GM19099 (cell line): ENCODE results near the gene DNASE1L2.

ENCODE experiments used
- POLR2A ChIP-seq: IDR thresholded peaks from 3 replicates; pipeline ENCODE4 v1.6.1; 2011; ENCODE audit warnings: low read depth; ENCODE audit not compliant: insufficient read length; ENCODE audit errors: extremely low read depth

DNASE1L2 gene

DNA sequence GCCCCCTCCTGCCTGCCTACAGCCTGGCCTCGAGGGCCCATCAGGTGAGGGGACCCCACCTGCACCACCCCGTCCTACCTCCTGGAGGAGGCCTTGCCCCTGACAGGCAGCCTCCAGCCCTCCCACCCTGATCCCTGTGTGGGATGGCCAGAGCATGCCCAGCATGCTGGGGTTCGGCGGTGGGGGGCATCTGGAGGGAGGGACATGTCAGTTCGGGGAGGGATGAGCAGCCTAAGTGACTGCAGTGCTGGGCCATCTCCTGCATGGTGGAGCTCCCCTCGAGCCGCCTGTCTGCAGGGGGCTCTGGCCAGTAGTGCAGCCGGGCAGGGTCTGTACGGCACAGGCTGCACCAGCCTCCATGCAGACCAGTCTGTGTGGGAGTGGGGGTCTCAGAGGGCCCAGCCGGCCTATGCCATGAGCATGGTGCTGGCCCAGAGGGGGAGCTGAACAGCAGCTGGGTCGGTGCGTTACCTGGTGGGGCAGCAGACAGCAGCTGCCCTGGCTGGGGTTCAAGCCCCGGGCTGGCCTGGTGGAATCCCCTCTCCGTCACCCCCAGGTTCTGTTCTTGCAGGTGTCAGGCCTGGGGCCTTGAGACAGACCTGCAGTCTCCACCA lies 35.7 kb downstream of the DNASE1L2 start:
- TF ChIP-seq POLR2A = no peak

DNA sequence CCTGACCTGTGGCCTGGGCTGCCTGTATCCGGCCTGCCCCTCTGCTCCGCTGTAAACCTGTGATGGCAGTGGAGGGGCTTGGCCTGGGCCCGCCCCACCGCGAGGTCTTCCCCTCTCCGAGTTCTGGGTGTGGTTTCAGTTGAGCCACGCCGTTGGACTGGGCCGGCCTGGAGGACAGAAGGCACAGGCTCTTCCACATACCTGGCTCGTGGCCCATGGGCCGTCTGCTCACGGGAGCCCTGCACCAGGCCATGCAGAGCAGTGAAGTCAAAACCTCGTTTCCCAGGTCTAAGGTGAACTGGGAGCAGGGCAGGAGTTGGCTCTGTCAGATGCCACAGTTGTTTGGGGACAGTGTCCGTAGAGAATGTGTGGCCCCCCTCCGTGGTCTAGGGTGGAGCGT lies 37.2 kb downstream of the DNASE1L2 start:
- no peak for TF ChIP-seq POLR2A

DNA sequence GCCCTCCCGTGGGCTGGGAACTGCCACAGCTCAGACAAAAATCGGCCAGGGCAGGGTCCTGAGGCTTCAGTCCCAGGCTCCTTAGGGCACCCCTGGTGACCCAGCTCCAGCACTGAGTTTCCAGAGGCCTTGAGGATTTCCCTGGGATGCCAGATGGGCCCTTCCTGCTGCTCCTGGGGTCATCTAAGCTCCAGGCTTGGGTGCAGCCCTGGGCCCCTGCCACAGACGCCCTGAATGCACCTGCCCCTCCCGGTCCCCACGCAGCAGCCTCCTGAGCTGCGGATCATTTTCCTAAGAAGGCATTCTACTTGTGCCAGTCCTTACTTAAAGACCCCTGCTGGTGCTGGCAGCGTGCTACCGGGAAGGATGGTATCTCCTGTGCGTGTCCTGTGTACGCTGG lies 37.7 kb downstream of the DNASE1L2 start:
- TF ChIP-seq POLR2A = no peak

DNA sequence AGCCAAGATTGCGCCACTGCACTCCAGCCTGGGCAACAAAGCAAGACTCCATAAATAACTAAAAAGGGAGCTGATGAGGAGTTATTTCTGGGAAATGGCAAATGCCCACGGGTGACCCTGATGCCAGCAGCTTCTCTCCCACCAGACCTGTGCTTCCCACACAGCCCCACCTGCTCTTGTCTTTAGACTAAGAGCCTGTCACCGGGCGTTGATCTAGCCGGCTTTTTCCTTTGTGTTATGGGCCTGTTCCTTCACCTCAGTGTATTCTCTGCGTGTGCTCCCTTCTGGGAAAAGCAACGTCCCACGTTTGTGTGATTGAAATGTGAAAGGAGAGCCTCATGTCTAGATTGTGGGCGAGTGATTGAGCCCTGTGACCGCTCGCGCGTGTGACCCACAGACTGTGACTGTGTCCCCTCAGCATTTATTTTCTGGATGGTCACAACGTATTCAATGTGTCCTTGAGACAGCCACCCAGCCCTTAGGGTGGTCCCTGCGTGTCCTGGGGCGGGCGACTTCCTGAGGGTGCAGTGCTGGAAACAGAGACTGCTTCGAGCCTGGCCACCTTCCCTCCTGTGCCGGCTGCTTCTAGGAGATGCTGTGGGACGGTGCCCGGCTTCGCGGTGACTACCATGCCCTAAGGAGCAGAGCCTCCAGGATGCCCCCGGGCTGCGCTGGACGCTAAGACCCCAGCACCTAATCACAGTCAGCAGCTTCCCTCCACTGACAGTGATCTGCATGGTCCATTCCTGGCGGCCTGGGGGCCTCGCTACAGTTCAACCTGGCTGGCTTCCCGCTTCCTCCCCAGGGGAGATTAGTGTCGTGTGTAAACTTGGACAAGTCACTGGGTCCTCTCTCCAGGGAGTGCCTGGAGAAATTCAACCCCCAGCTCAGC lies 39.5 kb downstream of the DNASE1L2 start:
- TF ChIP-seq POLR2A = no peak

DNA sequence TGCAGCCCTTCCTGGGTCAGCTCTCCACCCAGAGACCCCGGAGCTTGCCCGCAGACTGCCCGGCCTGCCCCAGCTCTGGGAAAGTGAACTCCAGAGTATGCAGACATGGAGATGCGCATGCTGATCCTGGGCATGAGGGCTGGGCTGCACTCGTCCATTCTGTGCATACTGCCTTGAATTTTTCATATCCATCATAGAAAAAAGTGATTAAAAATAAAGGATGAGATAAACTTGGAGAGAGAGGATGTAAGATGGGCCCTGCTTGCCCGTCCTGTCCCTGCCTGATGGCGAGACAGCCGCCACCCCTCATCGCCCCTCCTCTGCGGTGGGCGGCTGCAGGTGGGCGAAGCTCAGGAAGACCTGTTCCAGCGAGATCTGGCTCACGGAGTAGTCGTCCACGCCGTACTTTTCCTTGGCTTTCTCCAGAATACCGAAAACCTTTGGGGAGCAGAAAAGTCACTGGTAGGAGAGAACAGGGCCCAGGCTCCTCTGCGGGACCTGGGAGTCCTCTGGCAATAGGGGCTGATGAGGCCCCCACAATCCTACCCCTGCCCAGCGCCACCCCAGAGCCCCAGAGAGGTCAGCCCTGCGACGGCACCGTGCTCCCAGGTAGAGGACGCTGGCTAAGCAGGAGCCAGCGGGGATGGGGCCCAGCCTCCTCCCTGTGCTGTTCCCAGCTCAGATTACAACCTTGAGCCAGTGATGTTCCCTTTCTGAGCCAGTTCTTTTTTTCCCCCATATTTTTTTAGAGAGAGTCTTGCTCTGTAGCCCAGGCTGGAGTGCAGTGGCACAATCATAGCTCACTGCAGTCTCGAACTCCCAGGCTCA lies 40.3 kb downstream of the DNASE1L2 start:
- TF ChIP-seq POLR2A = no peak

DNA sequence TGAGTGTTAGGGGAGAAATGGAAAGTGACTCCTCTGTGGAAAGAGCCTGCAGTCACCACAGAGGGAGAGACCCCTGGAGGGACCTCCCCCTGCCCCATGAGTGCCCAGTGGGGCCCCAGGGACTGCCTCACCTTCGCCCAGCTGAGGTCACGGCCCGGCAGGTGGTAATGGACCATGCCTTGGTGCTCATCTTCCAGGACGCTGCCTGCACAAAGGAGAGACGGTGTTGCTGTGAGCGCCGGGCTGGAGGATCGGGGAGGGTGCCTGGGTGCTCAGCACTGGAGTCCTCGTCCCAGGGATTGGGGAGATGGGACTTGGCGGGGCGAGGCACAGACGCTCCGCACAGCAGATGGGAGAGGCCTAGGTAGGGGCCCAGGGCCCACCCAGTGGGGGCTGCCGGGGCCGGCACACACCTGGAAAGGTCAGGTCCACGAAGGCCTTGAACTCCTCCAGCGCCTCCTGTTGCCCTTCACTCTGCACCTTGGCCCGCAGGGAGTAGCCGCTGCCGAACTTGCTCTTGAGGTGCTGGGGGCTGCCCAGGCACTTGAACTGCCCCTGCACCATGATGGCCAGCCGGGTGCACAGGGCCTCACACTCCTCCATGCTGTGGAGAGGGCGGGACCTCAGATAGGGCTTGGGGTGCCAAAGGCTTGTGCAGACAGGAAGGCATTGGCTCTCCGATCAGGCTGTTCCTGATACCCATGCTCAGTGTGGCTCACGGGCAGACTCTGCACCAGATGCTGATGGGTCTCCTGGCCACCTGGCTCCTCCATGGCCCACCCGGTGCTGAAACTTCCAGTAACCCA lies 41.4 kb downstream of the DNASE1L2 start:
- TF ChIP-seq POLR2A = no peak

DNA sequence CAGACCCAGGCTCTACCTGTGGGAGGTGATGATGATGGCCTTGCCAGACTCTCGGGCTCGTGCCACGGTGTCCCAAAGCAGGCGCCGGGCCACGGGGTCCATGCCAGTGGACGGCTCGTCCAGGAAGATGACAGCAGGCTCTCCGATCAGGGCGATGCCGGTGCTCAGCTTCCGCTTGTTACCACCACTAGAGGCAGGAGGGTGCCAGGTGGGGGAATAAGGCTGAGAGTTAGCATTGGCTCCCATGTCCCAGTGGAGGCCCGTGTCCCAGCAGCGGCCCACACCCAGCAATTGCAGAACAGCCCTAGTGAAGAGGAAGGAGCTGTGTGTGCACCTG lies 42.0 kb downstream of the DNASE1L2 start:
- no peak for TF ChIP-seq POLR2A

DNA sequence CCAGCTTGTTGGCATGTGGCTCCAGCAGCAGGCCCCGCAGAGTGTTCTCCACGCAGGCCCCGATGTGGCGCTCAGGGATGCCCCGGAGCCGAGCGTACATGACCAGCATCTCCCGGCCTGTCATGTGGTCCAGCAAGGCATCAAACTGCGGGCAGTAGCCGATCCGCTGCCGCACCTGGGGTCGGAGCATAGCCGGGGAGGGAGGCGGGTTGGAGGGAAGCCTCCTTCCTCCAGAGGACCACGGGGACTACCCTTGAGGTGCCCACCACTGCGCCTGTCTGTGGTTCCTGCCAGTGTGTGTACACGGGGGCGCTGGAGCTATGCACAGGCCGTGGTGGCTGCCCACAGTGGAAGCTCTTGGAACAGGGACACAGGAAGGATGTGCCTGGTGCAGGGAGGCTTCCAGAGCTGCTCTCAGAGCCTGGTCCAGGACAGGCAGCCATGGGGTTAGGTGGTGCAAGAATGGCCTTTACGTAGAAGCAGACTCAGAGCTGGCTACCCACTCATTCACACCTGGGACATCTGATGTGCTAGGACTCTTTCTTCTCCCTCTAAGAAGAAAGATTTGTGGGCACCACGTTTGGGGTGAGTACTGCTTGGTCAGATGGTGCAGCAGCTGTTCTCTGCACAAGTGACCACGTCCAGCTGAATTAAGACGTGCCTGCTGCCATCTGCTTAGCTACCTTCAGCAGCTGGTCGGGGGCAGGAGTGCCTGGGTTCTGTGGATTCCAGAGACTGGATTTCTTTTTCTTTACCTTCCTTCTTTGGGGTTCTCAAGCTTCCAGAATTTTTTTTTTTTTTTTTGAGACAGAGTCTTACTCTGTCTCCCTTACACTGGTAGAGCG lies 42.9 kb downstream of the DNASE1L2 start:
- no peak for TF ChIP-seq POLR2A

DNA sequence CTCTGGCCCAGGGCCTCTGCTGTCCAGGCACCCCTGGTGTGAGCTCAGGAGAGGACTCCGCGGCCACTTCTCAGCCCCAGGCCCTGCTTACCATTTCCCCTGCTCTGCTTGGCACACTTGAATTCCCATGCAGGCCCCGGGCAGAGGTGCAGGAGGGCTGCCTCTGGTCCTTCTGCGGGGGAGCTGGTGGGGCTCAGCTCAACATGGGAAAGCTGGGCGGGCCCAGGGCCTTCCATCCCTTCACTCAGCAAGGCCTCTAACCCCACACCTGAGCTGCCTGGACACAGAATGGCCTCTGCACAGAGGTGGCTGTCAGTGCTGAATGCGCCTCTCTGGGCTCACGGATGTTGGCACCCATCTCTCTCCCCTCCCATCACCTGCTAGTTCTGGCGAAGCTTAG lies 44.2 kb downstream of the DNASE1L2 start:
- no peak for TF ChIP-seq POLR2A

DNA sequence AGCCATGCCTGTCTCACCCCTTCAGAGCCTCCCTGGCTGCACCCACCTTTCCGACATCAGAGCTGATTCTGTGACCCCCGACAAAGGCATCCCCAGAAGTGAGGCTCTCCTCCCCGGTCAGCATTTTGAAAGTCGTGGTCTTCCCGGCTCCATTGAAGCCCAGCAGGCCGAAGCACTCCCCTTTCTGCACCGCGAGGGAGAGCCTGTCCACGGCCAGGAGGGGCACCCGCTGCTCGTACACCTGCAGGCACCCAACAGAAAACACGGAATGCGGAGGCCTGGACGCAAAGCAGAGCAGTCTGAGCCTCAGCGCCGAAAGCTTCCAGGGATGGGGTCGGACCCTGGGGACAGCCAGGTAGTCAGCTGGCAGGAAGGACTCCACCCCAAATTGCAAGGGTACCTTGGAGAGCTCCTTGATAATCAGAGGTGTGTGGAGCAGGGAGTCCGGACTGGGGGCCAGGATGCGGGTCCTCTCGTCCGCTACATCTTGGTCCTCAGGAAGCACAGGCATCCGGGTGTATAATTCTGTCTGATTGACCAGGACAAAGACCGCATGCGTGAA lies 44.8 kb downstream of the DNASE1L2 start:
- TF ChIP-seq POLR2A = no peak

DNA sequence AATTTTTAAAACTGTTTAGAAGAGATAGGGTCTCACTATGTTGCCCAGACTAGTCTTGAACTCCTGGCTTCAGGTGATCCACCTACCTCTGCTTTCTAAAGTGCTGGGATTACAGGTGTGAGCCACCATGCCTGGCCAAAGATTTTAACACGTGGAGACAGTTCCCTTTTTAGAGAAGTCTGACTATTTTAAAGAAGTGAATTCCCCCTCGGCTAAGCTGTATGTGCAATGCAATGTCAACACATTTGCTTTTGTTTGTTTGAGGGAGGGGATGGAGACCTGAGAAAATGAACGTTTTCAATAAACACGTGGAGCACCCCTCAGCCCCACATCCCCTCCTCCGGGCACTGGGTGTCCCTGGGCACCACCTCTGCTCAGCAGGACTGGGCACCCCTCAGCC lies 46.0 kb downstream of the DNASE1L2 start:
- TF ChIP-seq POLR2A = no peak

DNA sequence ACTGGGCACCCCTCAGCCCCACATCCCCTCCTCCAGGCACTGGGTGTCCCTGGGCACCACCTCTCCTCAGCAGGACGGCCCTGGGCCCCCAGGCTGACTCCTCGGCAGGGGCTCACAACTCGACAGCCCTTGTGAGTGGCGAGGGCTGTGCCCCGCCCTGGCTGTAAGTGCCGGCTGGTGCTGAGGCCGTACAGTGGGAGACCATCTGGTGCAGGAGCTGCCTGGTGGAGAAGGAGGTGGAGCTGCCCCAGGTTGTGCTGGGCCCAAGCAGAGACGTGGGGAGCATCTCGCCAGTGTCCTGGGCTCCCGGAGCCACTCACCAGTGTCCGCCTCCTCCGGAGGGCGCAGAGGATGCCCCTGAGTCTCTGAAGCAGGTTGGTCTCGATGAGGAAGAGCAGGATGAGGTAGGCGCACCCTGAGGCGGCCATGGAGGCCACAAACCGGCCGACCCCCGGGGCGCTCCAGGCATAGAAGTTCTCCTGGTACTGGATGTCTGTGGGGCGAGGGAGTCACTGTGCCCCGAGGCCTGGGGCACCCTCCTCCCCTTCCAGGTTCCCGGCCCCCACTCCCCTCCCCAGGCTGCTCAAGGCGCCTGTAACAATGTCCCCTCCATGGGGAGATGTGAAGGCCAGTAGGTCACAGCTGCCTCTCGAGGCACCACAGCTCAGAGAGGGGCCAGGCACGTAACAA lies 46.8 kb downstream of the DNASE1L2 start:
- TF ChIP-seq POLR2A = no peak

DNA sequence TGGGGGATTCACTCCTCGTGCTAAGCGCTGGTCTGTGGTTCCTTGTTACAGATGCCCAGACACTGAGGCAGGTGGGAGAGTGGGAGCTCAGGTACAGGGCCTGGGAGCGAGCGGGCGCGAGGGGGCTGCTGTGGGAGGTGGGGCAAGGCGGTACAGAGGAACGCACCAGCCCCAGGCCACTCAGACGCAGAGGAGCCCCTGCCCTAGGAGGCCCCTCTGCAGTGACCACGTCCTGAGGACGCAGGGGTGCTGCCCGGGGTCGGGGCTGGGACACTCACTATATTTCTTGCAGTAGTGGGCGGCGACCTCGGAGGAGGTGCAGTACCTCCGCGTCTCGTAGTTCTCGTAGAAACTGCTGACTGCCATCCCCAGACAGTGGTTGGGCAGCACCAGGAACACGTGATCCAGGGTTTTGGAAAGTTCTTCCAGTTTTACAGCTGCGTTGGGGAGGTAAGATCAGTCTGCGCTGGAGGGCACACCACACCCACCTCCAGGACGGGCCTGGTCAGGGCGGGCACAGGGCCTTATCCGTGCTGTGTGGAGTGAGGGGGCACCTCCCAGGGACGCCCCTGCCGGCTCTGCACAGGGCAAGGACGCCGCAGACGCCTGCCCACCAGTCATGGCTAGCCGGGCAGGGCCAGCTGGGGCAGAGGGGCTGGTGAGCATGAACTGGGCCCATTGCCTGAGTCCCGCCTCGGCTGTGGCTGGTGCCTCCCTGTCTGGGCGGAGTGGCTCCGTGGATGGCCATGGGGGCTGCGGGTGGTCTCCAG lies 47.9 kb downstream of the DNASE1L2 start:
- TF ChIP-seq POLR2A = no peak
